ENCODE results near the gene CBX1. TPM values are rescaled to one million over a fixed set of nuclear protein-coding genes. Genes with fewer than 3 reads are reported as not detected.

Gene CBX1
- total and polyA plus RNA-seq, 2 of the 13 experiments (the other 11 are each of a cell fraction or from before 2014, with no cell fraction given): 17.8 to 108 TPM

GRCh38 chr17:48101012-48101720 lies at the start of gene CBX1 (continued):
- peak; percentile 99; the same call in 1 of the 2 replicates for TF ChIP-seq ZNF704 (CRISPR knock-in tag; IDR thresholded peaks at IDR 0.05; ENCODE audit: borderline replicate concordance)
- TF ChIP-seq PITX1 (CRISPR knock-in tag; IDR thresholded peaks at IDR 0.05): peak; percentile 25; the same call in 1 of the 2 replicates
- peak; percentile 89 for TF ChIP-seq CAMTA2 (CRISPR knock-in tag; IDR thresholded peaks at IDR 0.05; ENCODE audit: borderline replicate concordance)
- peak; percentile 17; the same call in 1 of the 2 replicates for TF ChIP-seq PBX3 (CRISPR knock-in tag; IDR thresholded peaks at IDR 0.05; ENCODE audit: borderline replicate concordance)
- TF ChIP-seq ZNF639 (CRISPR knock-in tag; conservative IDR thresholded peaks at IDR 0.05): peak; percentile 61; the same call in 1 of the 2 replicates
- peak; percentile 65; the same call in 1 of the 2 replicates for TF ChIP-seq NFKBIZ (CRISPR knock-in tag; IDR thresholded peaks at IDR 0.05)
- peak; percentile 88; the same call in 1 of the 2 replicates for TF ChIP-seq ZNF34 (CRISPR knock-in tag; IDR thresholded peaks at IDR 0.05; ENCODE audit: borderline replicate concordance)
- no peak for TF ChIP-seq ARID3A (IDR thresholded peaks at IDR 0.05; ENCODE audit: low read depth, low read length)
- TF ChIP-seq GZF1 (CRISPR knock-in tag; IDR thresholded peaks at IDR 0.05): no peak
- no peak for TF ChIP-seq GRHL1 (CRISPR knock-in tag; conservative IDR thresholded peaks at IDR 0.05)
- TF ChIP-seq FOXK2 (IDR thresholded peaks at IDR 0.05): no peak
- TF ChIP-seq SNRNP70 (IDR thresholded peaks at IDR 0.05; ENCODE audit: low read depth, low read length): no peak
- no peak for TF ChIP-seq ZUFSP (CRISPR knock-in tag; IDR thresholded peaks at IDR 0.05; ENCODE audit: borderline replicate concordance)
- no peak for TF ChIP-seq RBAK (CRISPR knock-in tag; IDR thresholded peaks at IDR 0.05)
- TF ChIP-seq SNAPC5 (CRISPR knock-in tag; IDR thresholded peaks at IDR 0.05; ENCODE audit: borderline replicate concordance): no peak; the same call in 1 of the 2 replicates
- TF ChIP-seq HES4 (CRISPR knock-in tag; IDR thresholded peaks at IDR 0.05; ENCODE audit: borderline replicate concordance): peak; percentile 87
